Endometrial microvascular endothelial cells (primary cell): ENCODE data around the gene NAALAD2. TPM values are rescaled to one million over a fixed set of nuclear protein-coding genes. Genes with fewer than 3 reads are reported as not detected.
"Not testable (repeated sequence)": the region's sequence is repeated elsewhere in the genome, so short reads cannot be mapped to it uniquely, and the experiment has no call there.

ENCODE experiments used
- in situ Hi-C: cut with HindIII; loops from 2 replicates; pipeline ENCODE4 v1.10.0; 2017; ENCODE audit warnings: low sequenced_read_pairs, low pct_unique_long_range_greater_than_20kb; ENCODE audit errors: inconsistent ontology term
- total RNA-seq: library from RNA; depleted of rRNA; stranded (reverse); fragments of >200 nt; gene quantifications from one replicate; pipeline ENCODE4 v1.2.3, GENCODE V29; 2015; ENCODE audit errors: inconsistent ontology term

The NAALAD2 gene
- total RNA-seq, 1 donor from 2014 or later = not detected

DNA sequence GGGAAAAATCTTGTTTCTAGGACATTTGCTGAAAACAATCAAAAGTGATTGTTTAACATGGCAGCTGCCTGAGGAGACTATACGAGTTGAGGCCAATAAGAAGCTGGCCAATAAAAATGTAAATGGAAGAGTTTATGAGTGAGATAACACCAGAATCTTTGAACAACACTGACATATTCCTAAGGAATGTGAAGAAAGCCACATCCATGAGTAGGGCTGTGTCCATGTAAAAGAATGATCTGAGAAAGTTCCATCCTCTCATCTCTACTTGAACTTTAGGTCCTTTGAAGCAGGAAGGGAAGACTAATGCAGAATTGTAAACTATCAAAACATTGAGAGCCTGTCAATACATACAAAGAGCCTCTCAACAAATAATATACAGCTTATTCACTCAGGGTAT lies 95.3 kb downstream of the NAALAD2 start:
- in situ Hi-C loops = no loop called here

DNA sequence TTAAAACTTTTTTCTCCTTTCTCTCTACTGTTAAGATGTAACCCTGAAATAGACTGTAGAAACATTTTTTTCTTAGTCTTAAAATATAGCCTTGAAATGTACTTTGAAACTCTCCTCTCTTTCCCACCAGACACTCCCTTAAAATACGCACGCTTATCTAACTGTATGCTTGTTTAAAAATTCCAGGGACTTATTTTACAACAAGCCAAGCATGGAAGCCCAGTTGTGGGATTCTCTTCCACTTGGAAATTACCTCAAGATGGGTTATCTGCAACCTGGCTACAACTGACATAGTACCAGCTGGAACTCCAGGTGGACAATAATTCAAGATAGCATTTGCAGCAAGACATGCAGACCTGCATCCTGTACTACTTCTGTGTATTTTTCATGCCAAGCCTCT lies 100.5 kb downstream of the NAALAD2 start:
- in situ Hi-C loops = no loop called here

DNA sequence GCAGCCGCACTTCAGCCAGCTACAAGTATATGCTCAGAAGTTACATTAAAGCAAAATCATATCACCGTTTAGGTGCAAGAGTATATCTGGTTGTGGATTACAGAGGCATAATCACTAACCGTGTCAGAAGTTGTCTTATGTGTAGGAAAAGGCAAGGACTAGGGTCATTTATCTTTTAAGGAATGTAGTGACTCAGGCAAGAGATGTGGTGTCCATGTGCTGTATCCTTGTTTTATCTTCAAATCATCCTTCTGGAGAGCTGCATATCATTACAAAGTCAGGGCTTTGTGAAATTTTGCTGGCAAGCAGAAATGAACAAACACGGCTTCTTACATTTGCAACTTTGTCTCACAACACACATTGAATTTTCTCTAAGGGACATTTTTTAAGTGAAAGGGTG lies 101.1 kb downstream of the NAALAD2 start:
- in situ Hi-C loops = no loop called here

DNA sequence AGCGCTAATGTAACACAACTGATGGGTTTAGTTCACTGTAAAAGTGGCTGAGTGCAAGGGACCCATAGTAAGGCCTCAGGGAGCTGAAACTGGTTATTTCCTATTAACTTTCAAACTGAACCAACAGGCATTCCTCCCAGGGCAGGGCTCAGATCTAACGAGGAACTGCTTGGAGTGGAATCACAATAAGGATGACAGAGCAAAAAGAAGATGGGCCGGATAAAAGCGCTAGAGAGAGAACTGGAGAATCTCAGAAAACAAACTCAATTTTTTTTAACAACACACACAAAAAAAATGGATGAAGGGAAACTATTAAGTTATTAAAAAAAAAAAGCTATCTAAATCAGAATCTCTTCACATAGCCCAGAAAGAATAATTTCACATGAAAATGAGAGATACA lies 102.5 kb downstream of the NAALAD2 start:
- in situ Hi-C loops = no loop called here

DNA sequence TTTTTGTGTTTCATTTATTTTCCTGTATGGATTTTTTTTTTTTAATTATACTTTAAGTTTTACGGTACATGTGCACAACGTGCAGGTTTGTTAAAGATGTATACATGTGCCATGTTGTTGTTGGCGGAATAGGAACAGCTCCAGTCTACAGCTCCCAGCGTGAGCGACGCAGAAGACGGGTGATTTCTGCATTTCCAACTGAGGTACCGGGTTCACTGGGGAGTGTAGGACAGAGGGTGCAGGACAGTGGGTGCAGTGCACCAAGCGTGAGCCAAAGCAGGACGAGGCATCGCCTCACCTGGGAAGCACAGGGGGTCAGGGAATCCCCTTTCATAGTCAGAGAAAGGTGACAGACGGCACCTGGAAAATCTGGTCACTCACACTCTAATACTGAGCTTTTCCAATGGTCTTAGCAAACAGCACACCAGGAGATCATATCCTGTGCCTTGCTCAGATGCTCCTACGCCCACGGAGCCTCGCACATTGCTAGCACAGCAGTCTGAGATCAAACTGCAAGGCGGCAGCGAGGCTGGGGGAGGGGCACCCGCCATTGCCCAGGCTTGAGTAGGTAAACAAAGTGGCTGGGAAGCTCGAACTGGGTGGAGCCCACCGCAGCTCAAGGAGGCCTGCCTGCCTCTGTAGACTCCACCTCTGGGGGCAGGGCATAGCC lies 105.6 kb downstream of the NAALAD2 start:
- in situ Hi-C loops = not testable (repeated sequence)

DNA sequence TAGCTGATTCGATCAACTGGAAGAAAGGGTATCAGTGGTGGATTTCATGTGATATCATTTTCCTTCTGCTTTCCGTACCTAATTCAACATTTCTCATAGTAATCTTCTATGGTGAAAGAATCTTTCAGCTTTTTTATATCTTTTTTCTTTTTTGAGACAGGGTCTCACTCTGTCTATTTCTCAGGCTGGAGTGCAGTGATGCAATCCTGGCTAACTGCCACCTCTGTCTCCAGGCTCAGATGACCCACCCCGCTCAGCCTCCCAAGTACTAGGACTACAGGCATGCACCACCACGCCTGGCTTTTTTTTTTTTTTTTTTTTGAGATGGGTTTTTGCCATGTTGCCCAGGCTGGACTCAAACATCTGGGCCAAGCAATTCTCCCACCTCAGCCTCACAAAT lies 107.0 kb downstream of the NAALAD2 start:
- in situ Hi-C loops = no loop called here

Other genes starting within 250 kb of the NAALAD2 start
- gene TRIM49D1, start 212.4 kb upstream of the NAALAD2 start, total RNA-seq = not detected
- not detected for gene TRIM49D2, start 210.6 kb upstream of the NAALAD2 start, total RNA-seq
- not detected for gene TRIM64, start 168.6 kb upstream of the NAALAD2 start, total RNA-seq
- gene TRIM49C, start 103.6 kb upstream of the NAALAD2 start, total RNA-seq = not detected
- not detected for gene UBTFL1, start 48.7 kb upstream of the NAALAD2 start, total RNA-seq
- 86.0 TPM for gene CHORDC1, start 88.4 kb downstream of the NAALAD2 start, total RNA-seq